ENCODE results near the gene FAM170A. TPM values are rescaled to one million over a fixed set of nuclear protein-coding genes. Genes with fewer than 3 reads are reported as not detected.

Gene FAM170A
- total RNA-seq, 1 donor from 2014 or later, result not detected

Other genes with a start within 250 kb of the FAM170A start
- 315 TPM for gene HSD17B4, start 177.1 kb upstream of the FAM170A start, total RNA-seq